H4 (cell line): Measurements from ENCODE around the gene LSR. TPM values are rescaled to one million over a fixed set of nuclear protein-coding genes. Genes with fewer than 3 reads are reported as not detected.
"Not testable (repeated sequence)": the region's sequence is repeated elsewhere in the genome, so short reads cannot be mapped to it uniquely, and the experiment has no call there.

ENCODE experiments used
- DNase-seq: peaks from one replicate; pipeline ENCODE4 v3.0.0-alpha.2; 2015; ENCODE audit warnings: low spot score
- total RNA-seq: library from RNA; depleted of rRNA; stranded (reverse); fragments of >200 nt; shearing (Covaris generic); gene quantifications from 2 replicates; pipeline ENCODE4 v1.2.3, GENCODE V29; 2014

Gene LSR
- total RNA-seq, 1 experiment from 2014 or later, result 1.1 TPM

GRCh38 chr19:35267353-35267817 lies 18.6 kb downstream of the LSR start:
- DNase-seq, result no peak

DNA sequence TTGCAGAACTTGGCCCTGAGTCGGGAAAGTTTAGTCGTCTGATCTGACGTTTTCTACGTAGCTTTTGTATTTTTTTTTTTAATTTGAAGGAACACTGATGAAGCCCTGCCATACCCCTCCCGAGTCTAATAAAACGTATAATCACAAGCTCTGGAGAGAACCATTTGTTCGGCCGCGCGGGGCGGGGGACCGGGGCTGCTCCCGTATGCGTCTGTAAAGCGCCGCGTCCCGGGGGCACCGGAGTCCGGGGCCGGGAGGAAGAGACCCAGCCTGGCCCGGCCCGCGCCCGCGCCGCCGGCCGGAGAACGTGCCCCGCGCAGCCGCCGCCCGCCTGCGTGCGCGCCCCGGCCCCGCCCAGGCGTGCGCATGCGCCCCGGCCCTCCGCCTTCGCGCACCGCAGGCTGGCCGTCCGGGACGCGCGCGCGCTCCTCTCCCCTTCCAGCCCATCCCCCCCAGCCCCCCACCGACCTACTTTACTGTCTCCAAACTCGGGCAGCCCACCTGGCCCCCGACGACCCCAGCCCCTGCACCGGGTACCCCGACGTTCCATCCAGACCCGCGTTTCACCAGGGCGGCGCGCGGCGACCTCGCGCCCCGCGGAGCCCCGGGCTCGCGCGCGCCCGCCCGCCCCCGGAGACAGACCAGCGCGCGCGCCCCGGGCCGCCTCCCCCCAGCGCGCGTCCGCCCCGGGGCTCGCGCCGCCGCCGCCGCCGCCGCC lies 19.2 kb downstream of the LSR start:
- DNase-seq, result peak; percentile 61

DNA sequence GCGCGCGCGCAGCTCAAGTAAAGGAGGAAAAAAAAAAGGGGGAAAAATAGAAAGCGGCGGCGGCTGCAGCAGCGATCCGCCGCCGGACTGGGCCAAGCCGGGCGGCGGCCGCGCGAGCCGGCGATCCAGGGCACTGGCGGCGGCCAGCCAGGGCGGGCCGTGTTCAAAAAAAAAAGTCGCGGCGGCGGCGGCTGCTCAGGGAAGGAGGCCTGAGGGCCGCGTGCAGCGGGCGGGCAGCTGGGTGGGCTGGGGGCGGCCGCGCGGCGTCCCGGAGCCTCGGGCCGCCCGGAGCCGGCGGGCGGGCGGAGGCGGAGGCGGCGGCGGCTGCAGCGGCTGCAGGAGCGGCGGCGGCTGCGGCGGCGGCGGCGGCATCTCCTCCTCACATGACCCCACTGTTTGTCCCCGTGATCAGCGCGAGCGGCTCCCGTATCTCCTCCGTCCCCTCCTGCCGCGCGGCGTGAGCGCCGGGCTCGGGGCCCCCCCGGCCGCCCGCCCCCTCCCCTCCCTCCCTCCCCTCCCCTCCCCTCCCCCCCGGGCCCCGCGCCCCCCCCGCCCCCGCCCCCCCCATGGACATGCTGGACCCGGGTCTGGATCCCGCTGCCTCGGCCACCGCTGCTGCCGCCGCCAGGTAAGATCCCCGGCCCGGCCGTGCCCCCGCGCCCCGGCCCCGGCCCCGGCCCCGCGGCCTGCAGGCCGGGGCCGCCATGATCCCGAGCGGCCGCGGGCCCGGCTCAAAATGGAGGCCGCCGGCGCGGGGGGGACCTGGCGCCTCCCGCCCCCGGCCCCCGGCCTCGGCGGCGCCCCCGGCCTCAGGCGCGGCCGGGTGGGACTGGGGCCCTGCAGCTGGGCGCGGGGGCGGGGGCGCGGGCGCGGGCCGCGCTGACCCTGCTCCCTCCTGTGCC lies 20.0 kb downstream of the LSR start, which contains the start of gene USF2:
TSS of gene USF2 (plus strand) at position 427 of the 902 bp plus-strand sequence. CDS start at position 567, 140 bp downstream.
- peak; percentile 94 for DNase-seq

GRCh38 chr19:35269438-35270117 lies 20.8 kb downstream of the LSR start:
- DNase-seq, result peak; percentile 93

DNA sequence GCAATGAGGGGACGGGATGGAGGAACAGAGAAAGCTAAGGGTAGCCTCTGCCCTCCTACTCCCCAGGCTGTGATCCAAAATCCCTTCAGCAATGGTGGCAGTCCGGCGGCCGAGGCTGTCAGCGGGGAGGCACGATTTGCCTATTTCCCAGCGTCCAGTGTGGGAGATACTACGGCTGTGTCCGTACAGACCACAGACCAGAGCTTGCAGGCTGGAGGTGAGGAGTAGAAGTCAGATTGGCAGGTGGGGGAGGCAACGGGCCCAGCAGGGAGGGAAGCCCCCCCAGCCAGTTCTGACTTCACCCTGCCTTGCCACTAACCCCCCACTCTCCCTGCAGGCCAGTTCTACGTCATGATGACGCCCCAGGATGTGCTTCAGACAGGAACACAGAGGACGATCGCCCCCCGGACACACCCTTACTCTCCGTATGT lies 21.6 kb downstream of the LSR start:
- no peak for DNase-seq

GRCh38 chr19:35271546-35271945 lies 22.7 kb downstream of the LSR start:
- DNase-seq, result no peak

GRCh38 chr19:35272122-35272719 lies 23.4 kb downstream of the LSR start:
- DNase-seq, result no peak

GRCh38 chr19:35272954-35273649 lies 24.3 kb downstream of the LSR start:
- no peak for DNase-seq

GRCh38 chr19:35273686-35274259 lies 25.0 kb downstream of the LSR start:
- DNase-seq, result no peak

DNA sequence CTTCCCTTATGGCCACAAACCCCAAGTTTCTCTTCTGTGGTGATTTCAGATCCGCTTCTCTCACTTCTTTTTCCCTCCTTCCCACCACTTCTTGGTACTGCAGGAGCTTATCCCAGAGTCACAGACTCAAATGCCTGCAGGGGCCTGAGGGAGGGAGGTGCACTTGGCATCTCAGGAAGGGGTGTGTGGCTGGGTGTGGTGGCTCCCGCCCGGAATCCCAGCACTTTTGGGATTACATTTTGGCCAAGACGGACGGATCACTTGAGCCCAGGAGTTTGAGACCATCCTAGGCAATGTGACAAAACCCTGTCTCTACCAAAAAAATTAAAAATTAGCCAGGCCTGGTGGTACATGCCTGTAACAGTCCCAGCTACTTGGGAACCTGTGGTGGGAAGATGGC lies 25.5 kb downstream of the LSR start:
- DNase-seq, result no peak

- DNase-seq, result no peak
These were observed 28.0 kb downstream of the LSR start for GRCh38 chr19:35276706-35277281.

DNA sequence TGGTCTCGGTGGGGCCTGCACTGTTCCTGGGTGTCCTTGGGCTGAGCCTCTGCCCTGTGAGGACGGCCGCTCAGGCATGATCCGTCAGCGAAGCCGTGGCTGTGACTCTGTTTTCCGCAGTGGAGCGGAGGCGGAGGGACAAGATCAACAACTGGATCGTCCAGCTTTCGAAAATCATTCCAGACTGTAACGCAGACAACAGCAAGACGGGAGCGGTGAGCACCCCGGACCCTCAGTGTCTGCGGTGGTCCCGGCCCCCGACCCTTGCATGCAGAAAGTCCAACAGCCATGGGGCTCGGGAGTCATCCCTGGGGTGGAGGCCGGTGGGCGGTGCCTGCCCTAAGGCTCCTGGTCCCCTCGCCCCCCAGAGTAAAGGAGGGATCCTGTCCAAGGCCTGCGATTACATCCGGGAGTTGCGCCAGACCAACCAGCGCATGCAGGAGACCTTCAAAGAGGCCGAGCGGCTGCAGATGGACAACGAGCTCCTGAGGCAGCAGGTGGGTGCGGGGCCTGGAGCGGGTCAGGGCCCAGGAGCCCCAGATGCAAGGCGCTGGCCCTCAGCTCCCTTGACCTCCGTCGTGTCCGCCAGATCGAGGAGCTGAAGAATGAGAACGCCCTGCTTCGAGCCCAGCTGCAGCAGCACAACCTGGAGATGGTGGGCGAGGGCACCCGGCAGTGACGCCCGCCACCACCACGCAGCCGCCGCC lies 29.9 kb downstream of the LSR start:
- DNase-seq, result no peak

DNA sequence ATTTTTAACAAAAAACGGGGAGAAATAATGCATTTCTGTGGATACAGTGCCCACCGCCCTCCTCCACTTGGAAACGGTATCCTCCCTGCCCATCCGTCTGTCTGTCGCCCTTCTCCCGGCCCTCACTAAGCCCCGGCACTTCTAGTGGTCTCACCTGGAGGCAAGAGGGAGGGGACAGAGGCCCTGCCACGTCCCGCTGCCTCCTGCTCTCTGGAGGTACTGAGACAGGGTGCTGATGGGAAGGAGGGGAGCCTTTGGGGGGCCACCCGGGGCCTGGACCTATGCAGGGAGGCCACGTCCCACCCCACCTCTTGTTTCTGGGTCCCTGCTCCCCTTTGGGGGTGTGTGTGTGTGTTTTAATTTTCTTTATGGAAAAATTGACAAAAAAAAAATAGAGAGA lies 30.6 kb downstream of the LSR start:
- DNase-seq, result no peak

GRCh38 chr19:35279985-35280821 lies 31.4 kb downstream of the LSR start:
- no peak for DNase-seq

DNA sequence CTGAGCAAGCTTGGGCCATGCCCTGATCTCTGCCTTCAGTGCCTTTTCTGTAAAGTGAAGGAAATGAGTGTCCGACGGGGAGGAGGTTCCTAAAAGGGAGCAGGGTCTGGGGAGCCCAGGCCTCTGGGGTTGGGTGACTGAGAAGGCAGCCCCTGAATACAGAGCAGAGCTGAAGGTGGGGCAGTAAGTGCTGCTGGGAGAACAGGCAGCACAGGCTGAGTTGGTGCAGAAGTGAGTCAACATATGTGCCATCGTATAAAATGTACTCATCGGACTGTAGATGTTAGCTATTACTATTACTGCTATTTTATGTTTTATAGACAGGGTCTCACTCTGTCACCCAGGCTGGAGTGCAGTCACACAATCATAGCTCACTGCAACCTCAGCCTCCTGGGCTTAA lies 32.5 kb downstream of the LSR start:
- DNase-seq, result no peak

- DNase-seq, result no peak
These were observed 35.6 kb downstream of the LSR start for GRCh38 chr19:35284153-35285094.

GRCh38 chr19:35285095-35285449 lies 36.3 kb downstream of the LSR start:
- no peak for DNase-seq

GRCh38 chr19:35285465-35285864 lies 36.7 kb downstream of the LSR start:
- DNase-seq, result not testable (repeated sequence)
